ENCODE measurements around the gene MEGF6.
"Not testable (repeated sequence)": the region's sequence is repeated elsewhere in the genome, so short reads cannot be mapped to it uniquely, and the experiment has no call there.

Gene MEGF6

GRCh38 chr1:3626025-3626424, 14.7 kb upstream of the MEGF6 start:
- DNase-seq, result no peak

DNA sequence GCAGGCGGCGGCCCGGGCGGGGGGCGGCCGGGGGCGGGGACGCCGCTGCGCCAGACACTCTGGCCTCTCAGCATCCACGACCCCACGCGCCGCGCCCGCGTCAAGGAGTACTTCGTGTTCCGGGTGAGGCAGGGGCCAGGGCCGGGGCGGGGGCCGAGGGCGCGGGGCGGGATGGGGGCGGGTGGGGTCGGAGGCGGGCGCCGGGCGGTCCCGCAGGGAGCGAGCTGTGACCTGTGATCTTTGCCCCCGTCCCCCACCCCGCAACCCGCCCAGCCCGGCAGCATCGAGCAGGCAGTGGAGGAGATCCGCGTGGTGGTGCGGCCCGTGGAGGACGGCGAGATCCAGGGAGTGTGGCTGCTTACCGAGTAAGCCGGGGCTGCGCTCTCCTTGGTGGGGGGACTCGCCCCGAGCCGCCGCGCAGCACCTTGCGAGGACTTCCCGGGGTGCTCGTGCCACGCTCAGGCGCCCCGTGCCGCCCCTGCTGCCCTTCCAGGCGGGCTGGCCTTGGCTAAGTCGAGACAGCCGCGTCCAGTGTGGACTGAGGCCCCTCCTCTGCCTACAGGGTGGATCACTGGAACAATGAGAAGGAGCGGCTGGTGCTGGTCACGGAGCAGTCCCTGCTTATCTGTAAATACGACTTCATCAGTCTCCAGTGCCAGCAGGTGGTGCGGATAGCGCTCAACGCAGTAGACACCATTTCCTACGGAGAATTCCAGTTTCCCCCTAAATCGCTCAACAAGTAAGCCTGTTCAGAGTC, 14.0 kb upstream of the MEGF6 start:
- no peak for DNase-seq

GRCh38 chr1:3624200-3625136, 13.2 kb upstream of the MEGF6 start, which contains the start of gene TPRG1L:
Gene TPRG1L, plus strand, starts transcription at chr1:3625015. Its CDS starts 58 bp downstream, at chr1:3625073.
- DNase-seq, result peak; percentile 99

GRCh38 chr1:3623441-3624199, 12.3 kb upstream of the MEGF6 start:
- DNase-seq, result no peak

- not testable (repeated sequence) for DNase-seq
Observed at GRCh38 chr1:3622102-3622501, 10.8 kb upstream of the MEGF6 start.

- not testable (repeated sequence) for DNase-seq
Observed at GRCh38 chr1:3621151-3621671, 9.9 kb upstream of the MEGF6 start.

DNA sequence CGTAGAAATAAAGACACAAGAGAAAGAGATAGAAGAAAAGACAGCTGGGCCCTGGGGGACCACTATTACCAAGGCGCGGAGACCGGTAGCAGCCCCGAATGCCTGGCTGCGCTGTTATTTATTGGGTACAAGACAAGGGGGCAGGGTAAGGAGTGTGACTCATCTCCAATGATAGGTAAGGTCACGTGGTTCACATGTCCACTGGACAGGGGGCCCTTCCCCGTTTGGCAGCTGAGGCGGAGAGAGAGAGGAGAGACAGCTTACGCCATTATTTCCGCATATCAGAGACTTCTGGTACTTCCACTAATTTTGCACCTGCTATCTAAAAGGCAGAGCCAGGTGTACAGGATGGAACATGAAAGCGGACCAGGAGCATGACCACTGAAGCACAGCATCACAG, 9.4 kb upstream of the MEGF6 start:
- DNase-seq, result no peak

- peak; percentile 59 for DNase-seq
Observed at GRCh38 chr1:3618881-3619671, 7.8 kb upstream of the MEGF6 start.

DNA sequence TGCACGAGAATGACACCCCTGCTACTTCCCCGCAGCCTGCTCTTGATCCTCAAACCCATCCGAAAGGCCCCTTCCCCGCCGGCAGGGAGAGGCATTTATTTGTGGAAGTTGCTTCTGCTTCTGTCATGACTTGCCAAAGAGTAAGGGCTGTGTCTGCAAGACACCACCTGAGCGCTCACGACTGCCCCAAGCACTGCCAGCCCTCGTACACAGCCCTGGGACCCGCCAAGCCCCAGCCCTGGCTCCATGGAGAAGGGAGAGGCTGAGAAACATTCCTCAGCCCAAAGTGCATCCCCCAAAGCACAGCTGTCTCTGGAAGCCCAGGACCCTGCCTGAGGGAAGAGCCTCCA, 7.2 kb upstream of the MEGF6 start:
- DNase-seq, result no peak

- DNase-seq, result no peak
Observed at GRCh38 chr1:3617806-3618345, 6.6 kb upstream of the MEGF6 start.

GRCh38 chr1:3616861-3617260, 5.6 kb upstream of the MEGF6 start:
- DNase-seq, result no peak

DNA sequence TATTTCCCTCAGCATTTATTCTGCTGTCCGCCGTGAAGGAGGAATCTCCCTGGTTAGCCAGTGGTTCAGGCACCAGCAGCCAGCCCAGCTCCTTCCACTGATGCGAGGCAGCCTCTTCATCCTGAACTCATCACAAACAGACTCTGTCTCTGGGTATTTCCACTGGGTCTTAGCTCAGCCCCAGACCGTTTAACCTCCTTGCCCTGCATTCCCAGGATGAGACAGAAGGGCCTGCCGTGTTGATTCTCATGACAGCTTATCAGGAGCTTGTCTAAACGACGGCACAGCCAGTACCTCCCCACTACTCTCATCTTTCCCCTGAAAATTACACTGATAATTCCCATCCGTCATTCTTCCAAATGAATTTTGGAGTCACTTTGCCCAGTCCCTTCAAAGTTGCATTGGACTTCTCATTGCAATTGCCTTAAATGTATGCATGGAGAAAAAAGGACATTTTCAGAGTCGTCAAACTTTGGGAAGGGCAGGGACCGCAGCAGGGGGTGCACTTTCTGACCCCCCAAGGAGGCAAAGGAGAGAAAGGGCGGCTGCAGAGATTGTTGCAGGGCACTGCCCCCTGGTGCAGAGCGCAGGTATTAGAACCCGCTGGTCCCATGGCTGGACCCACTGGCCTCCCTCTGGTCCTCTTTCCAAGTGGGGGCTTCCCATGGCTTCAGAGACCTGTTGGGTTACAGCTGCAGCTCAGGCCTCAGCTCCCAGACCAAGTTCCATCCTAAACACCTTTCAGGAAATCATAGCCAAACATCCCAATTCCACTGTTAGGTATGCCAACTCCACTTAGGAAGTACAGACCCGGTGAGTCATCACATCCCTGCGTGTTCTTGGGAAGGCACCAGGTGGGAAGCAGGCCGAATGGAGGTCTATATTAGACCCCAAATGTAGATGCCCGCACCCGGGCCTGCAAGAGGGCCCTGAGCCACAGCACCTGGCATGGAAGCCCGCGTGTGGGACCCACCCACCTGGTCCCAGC, 3.7 kb upstream of the MEGF6 start:
- no peak for DNase-seq

GRCh38 chr1:3612123-3612522, 815 bp upstream of the MEGF6 start:
- DNase-seq, result no peak

DNA sequence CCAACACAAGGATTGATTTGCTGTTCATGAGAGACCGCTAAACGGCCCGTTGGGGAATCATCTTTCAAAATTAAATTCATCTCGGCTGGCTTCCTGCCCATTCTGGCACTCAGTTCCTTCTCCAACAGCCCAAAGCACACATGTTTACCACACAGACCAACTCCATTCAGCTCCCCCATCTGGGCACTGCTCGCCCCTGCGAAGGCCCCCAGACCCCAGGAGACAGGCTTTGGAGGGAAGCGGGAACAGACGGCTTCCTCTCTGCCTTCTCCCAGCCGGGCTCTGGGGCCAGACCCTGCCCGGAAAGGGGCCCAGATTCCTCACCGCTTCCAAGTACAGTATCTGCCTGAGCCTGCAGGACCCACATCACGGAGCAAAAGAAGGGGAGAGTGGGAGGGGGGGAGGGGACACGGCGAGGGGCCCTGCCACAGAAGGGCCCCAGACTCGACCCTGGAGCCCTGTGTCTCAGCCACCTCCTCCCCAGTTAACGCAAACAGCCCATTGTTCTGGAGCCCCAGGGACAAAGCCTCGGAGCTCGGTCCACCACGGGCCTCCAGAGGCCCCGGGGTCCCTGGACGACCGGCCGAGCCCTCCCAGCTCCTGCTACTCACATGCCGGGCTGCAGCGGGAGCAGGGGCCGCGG, 660 bp downstream of the MEGF6 start:
- peak; percentile 91 for DNase-seq

DNA sequence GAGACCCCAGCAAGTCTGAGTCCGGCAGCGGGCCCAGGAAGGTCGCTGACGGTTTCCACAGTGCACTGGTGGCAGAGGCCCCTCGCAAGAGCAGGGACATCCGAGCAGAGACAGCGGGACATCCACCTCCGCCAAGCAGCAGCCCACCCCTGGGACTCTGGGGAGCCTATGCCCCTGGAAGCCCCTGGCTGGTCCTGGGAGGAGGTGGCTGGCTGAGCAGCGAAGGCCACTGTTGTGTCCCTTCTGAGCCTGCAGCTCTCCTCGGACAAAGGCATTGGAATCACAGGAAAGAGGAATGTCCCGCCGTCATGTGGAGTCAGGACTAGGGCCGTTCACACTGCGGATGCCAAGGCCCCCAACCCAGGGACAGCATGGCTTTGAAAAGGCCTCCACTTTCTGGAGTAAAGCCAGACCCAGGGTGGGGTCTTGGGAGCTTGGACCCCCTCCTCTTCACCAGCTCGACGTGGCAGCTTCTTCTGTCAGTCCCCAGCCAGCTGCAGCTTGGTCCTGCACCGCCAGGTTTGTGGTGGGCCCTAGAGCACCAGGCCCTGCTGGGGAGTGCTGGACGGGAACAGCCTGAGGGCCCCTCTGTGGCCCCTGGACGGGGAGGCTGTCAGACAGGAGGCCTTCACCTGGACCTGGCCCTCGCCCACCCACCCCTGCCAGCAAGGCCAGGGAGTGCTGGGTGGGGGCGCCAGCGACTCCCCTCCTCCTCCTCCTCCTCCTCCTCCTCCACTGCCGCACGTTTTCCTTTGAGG, 1.4 kb downstream of the MEGF6 start:
- DNase-seq, result no peak

DNA sequence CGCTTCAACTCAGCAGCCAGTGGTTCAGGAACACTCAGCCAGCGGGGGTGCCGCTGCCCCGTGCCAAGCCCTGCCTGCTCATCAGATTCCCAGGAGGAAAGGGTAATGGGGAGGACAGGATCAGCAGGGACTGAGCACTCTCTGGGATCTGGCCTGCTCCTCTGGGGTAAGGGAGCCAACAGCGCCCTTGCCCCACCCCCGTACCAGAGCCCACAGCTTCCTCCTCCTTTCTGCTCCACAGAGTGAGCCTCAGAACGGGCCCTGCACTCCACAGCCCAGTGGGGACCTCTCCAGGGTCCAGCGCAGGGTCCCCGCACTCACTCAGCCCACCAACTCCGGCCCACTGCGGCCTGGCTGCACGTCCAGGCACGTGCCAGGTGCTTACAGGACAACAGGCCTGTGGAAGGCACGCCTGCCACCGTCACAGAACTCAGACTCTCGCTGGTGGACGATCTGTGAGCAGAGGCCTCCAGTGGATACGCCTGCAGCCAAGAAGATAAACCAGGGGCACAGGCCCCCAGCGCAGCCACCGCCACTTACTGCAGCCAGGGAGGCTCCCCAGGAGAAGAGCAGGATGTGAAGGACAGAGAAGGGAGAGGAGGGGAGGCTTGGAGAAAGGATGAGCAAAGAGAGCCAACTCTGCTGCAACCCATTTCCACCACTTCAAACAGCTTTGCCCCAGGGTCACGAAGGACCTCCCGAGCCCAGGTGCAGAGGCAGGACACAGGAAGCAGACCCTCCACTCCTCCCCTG, 2.1 kb downstream of the MEGF6 start:
- no peak for DNase-seq

DNA sequence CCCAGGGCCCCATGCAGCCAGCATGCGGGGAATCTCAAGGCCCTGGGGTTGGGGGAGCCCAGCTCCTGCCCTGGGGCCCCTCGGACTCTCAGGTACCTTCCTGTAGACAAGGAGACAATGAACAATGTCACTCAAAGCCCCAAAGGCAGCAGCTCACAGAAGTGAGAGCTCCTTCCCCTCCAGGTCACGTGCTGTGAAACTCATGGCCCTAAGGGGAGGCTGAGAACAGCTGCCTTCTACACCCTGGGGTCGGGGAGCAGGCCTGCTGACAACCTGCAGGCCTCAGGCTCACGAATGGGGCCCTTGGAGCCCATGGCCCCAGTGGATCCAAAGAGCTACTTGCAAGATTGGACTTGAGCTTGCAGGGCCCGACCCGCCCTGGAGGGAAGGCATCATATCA, 3.2 kb downstream of the MEGF6 start:
- no peak for DNase-seq

- peak; percentile 79 for DNase-seq
Observed at GRCh38 chr1:3607703-3608065, 3.6 kb downstream of the MEGF6 start.

Measured in NCI-H2171 (cell line).